NCI-H1436 (cell line): ENCODE measurements around the gene PLEKHA7.
A peak's percentile ranks its signal among the peaks of the same experiment; 100 is the strongest.

ENCODE experiments used
- DNase-seq: peaks from one replicate; lab custom pipeline; 2025; lab: John Stamatoyannopoulos, UW

The PLEKHA7 gene

GRCh38 chr11:16788141-16789062, 225.8 kb downstream of the PLEKHA7 start:
- peak; percentile 40 for DNase-seq

- no peak for DNase-seq
Observed at GRCh38 chr11:16787035-16787742, 227.0 kb downstream of the PLEKHA7 start.

DNA sequence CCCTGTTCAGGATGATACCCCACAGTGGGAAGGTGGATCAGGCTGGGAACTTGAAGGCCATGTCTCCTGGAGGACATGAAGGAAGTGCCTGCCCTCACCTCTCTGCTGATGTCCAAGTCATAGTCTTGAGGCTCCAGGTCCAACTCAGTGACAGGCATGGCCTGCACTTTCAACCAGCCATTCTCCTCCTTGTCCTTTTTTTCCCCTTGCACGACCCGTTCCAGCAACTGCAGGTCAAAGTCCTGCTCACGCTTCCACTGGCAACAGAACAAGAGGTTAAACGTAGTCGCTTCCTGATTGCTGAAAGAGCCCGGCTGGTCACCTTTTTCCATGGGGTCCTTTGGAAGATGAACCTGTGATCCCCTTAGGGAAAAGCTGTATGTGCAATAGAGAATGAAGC, 228.1 kb downstream of the PLEKHA7 start:
- no peak for DNase-seq

GRCh38 chr11:16785520-16786128, 228.6 kb downstream of the PLEKHA7 start:
- peak; percentile 64 for DNase-seq

- DNase-seq, result no peak
Observed at GRCh38 chr11:16784666-16785065, 229.5 kb downstream of the PLEKHA7 start.

GRCh38 chr11:16784097-16784496, 230.1 kb downstream of the PLEKHA7 start:
- DNase-seq, result no peak

GRCh38 chr11:16783321-16783801, 230.9 kb downstream of the PLEKHA7 start:
- DNase-seq, result no peak

DNA sequence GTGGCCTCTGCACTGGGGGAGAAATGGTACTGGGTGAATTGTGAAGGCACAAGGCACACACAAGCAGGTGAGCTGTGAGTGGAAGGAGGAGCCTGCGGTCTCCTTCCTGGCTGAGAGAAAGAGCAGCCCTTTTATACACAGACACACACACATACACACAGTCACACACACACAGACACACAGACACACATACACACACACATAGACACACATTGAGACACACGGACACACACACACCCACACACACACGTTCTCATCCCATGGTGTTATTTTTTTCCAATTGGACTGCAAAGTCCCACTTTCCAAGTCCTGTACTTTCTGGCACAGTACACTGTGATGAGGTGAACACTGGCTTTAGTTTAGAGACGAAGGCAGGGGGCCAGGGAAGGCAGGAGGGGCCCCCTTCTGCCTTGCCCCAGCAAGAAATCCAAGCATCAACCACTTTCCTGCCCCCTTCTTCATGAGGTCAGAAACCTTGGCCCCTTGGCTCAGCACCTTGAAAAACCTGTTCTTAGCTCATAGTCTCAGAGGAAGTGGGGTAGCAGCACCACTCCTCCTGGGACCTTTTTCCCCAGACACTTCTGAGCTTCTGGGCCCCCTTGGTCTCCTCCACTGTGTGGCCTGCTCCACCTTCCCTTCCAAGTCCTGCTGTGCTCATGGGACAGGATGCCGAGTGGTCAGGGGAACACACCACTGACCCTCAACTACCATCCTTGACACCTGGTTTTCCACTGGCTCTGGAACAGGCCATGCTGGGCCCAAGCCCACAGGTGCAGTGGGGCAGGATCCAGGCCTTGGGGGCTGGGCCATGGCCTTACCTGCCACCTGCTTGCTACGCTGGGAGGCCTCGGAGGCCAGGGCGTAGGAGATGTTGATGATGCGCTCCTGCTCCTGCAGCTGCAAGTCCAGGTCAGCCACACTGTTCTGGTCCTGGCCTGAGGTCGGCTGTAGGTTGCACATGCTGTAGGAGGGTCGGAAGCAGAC, 232.0 kb downstream of the PLEKHA7 start:
- no peak for DNase-seq

DNA sequence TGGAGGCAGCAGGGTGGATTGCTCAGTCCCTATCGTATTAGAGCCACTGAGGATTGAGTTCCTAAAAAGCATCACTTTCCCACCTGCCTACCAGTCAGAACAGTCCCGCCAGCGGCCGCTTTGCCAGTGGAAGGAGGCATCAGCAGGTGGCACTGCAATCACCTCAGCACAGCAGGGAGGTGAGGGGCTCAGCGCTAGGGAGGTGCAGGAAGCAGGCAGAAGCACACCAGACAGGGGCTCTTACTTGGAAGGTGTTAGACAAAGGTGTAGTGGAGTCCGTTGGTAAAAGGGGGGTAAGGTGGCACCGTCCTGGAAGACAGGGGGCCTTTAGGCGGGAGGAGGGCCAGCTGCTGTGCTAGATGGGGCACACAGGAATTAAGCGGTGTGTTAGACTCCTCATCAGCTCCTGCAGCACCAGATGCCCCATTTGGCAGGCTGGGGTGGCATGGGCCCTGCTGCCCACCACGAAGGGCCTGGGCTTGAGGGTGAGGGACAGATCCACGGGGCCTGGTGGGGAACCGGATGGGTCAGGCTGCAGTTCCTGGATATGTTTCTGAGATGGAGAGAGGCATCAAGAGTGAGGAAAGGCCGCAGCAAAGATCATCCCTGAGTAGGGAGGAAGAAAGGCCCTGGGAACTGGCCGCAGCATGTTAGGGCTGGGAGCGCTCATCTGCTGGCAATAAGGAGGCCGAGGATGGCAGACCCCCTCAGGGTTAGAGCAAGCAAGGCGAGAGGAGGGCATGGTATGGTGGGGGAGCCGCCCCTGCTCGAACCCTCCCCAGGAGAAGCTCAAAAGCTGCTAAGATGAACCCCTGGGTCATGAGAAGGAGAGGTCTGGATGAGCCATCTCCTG, 233.3 kb downstream of the PLEKHA7 start:
- no peak for DNase-seq

DNA sequence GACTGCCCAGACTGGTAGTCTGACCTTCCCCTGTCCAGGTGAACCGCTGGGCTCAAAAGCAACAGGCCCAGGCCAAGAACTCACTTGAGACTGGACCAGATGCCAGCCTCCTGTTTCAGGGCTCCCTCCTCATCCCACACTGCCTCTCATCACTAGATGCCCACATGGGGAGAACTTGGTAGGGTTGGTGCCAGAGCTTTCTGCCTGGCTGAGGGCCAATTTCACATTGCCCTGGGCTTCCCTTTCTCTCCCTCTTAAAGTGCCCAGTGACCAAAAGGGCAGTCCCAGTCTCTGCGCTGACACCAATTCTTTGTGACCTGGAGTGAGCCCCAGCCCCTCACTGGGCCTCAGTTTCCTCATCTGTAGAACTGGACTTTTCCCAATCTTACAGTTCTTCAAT, 234.1 kb downstream of the PLEKHA7 start:
- no peak for DNase-seq

DNA sequence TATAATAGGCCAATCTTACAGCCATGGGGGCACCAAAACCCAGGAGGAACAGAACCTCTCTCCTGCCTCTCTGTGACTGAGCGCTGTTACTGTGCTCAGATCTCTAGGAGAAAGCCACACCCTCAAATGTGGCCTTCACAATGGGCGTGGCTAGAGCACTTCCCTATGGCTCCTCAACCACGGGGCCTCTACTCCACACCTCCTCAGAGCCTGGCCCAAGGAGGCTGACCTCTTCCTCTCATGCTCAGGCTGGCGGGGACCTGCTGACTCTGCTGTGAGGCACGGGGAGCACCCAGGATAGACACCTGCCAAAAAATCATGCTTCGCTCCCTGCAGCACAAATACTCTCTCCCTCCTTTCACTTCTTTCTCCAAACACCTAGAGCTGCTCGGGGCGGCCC, 234.8 kb downstream of the PLEKHA7 start:
- no peak for DNase-seq

- no peak for DNase-seq
Observed at GRCh38 chr11:16778876-16779275, 235.3 kb downstream of the PLEKHA7 start.

DNA sequence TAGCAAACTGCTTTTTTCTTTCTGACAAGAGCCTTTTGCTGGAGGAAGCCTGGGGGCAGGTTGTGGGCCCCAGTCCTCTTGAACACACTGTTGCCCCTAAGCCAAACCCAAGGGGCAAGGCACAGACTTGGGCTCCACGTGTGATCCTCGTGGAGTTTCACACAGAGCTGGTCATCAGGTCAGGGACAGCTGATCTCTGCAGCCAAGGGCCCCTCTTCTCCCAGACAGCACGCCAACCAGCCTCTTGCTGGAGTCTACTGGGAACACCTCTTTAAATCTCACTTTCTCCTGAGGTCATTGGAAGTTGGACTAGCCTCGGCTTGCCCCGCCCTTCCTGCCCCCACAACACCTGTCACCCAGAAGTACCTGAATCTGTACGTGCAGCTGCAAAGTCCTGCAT, 235.9 kb downstream of the PLEKHA7 start:
- no peak for DNase-seq

DNA sequence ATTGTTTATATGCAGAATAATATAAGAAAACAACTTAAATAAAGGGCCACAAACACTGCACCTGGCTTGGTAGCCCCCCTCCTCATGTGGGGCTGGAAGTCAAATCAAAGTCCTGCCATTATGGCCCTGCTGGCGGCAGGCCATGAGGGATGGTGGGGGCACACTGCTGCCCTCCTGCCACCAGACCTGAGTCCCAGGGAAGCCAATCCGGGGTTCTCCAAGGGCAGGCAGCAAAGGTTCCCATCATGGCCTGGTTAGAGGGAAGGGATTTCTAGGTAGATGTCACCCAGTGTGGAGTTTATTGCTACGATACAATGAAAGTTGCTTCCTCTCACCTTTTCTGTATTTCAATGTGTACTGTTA, 236.6 kb downstream of the PLEKHA7 start:
- no peak for DNase-seq

GRCh38 chr11:16776711-16777612, 237.3 kb downstream of the PLEKHA7 start:
- DNase-seq, result no peak

GRCh38 chr11:16775614-16776283, 238.5 kb downstream of the PLEKHA7 start:
- DNase-seq, result no peak

DNA sequence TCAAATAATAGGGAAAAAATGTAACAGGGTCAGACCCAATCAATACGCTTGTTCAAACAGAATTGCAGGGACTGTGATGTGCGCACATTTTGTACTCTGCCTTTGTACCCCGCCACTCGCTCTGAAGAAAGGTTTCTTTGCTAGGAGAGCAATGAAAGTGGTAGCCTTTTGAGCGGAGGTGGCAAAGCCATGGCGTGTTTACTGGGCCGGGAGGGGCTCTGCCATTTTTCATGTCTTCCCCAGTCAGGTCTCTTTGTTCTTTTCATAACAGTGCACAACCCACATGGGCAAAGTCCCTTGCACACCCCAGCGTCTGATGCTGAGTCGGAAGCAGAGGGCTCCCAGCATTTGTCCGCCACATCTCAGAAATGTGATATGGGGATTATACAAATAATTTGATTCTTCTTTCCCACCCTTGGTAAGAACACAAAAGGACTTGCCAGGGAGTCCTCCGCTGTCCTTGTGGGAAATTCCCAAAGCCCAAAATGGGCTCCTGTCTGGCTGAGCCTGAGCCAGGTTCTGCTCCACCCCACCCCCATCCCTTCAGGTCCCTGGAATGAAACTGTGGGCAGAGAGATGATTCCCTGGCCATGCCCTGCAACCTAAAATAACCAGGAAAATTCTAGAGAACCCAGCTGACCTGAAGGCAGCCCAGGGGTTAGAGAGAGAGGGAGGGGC, 239.1 kb downstream of the PLEKHA7 start:
- DNase-seq, result no peak
